Esophagus squamous epithelium (tissue), 4 donors: ENCODE data around the gene FOXJ3.

ENCODE experiments used
- POLR2A ChIP-seq, 4 donors: fragments of 450-650 bp; IDR thresholded peaks; one replicate each; pipeline ENCODE4 v1.6.1; 2017; ENCODE audit warnings: antibody characterized with exemption in 4 of 4, mild to moderate bottlenecking in 4 of 4, moderate library complexity in 3 of 4
- TF ChIP-seq, protein P1 (sequence below), 6 experiments: fragments of 450-650 bp in 4 of 6; fragments of 200-600 bp in 2 of 6; sonication (generic) in 2 of 6; IDR thresholded peaks; one replicate each; pipeline ENCODE4 v1.5.1; 2016 to 2019; ENCODE audit warnings: antibody characterized with exemption in 6 of 6, mild to moderate bottlenecking in 4 of 6, moderate library complexity in 4 of 6

- TF ChIP-seq, protein P1, sequence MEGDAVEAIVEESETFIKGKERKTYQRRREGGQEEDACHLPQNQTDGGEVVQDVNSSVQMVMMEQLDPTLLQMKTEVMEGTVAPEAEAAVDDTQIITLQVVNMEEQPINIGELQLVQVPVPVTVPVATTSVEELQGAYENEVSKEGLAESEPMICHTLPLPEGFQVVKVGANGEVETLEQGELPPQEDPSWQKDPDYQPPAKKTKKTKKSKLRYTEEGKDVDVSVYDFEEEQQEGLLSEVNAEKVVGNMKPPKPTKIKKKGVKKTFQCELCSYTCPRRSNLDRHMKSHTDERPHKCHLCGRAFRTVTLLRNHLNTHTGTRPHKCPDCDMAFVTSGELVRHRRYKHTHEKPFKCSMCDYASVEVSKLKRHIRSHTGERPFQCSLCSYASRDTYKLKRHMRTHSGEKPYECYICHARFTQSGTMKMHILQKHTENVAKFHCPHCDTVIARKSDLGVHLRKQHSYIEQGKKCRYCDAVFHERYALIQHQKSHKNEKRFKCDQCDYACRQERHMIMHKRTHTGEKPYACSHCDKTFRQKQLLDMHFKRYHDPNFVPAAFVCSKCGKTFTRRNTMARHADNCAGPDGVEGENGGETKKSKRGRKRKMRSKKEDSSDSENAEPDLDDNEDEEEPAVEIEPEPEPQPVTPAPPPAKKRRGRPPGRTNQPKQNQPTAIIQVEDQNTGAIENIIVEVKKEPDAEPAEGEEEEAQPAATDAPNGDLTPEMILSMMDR (IDR thresholded peaks at IDR 0.05) = no peak
- TF ChIP-seq POLR2A (IDR thresholded peaks at IDR 0.05) = no peak
Measured at GRCh38 chr1:42315500-42315899, 19.5 kb downstream of the FOXJ3 start.
